ENCODE results near the gene SNX13.
"Not testable (repeated sequence)": the region's sequence is repeated elsewhere in the genome, so short reads cannot be mapped to it uniquely, and the experiment has no call there.

Gene SNX13

DNA sequence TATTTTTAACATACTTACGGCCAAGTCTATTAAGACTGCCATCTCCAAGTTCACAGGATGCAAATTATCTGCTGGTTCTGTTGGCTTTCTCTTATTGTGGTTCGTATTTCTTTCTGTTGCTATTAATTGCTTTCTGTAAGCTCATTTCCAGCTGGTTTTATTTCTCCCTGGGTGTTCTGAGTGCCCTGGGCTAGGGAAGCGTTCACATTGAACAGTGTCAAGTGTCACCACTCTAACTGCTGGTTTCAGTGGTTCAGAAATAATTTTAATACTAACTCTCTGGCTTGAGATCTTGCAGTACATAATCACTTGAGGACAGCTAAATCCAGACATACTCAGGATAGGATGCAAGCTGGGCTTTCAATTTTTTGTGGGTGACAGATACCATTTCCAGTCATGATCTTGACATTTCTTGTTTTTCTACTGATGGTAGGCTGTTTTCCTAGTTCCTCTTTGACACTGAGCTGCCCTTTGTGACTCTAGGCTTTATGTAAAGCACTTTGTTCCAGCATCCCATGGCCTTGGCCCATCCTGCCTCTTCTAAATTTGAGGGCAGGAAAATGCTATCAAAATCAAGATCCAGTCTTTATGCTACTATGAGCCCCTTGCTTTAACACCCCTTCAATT is 117.6 kb downstream of the SNX13 start:
- H3K36me3 Mint-ChIP-seq (ENCODE audit: low read depth), result peaks cover 55% of the 10 kb centered on the region
- no peaks in the 10 kb centered on the region for H3K4me1 Mint-ChIP-seq (ENCODE audit: low read depth)
- no peak overlapping the region for H3K4me3 Mint-ChIP-seq
- no peak overlapping the region for H3K27ac Mint-ChIP-seq
- no peaks in the 10 kb centered on the region for H3K27me3 Mint-ChIP-seq
- H3K9me3 Mint-ChIP-seq, result no peaks in the 10 kb centered on the region

DNA sequence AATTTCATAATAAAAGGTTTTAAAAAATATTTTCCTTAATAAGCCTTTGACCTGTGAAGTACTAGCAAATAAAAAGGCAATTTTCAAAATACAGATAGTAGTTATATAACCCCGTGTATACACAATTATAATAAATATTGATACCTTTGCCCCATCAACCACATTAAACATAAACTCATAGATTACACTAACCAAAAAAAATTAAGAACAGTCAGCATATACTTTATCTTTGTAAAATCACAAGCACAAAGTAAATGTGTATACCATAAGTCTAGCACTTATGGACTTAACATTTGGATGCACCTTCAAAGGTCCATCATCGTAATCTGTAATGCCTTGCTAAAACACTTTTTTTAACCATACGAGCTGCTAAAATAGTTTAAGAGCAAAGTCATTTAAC is 123.4 kb downstream of the SNX13 start:
- Mint-ChIP-seq H3K27ac (no peak overlapping the region), H3K4me1 (ENCODE audit: low read depth) (no peaks in the 10 kb centered on the region), H3K36me3 (ENCODE audit: low read depth) (peaks cover 58% of the 10 kb centered on the region), H3K27me3 (no peaks in the 10 kb centered on the region), H3K9me3 (peaks cover 9% of the 10 kb centered on the region), H3K4me3 (no peak overlapping the region)

DNA sequence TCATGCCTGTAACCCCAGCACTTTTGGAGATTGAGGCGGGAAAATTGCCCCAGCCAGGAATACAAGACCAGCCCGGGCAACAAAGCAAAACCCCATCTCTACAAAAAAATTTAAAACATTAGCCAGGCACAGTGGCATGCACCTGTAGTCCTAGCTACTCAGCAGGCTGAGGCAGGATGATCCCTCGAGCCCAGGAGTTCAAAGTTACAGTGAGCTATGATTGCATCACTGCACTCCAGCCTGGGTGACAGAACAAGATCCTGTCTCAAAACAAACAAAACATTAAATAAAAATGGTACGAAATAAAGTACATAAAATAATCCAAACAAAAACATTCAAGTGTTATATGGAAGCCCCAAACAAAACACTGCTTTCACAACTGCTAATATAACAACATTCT is 125.0 kb downstream of the SNX13 start:
- H3K4me3 Mint-ChIP-seq, result no peak overlapping the region
- peaks cover 63% of the 10 kb centered on the region for H3K36me3 Mint-ChIP-seq (ENCODE audit: low read depth)
- H3K4me1 Mint-ChIP-seq (ENCODE audit: low read depth), result no peaks in the 10 kb centered on the region
- H3K9me3 Mint-ChIP-seq, result peaks cover 17% of the 10 kb centered on the region
- H3K27ac Mint-ChIP-seq, result no peak overlapping the region
- no peaks in the 10 kb centered on the region for H3K27me3 Mint-ChIP-seq

DNA sequence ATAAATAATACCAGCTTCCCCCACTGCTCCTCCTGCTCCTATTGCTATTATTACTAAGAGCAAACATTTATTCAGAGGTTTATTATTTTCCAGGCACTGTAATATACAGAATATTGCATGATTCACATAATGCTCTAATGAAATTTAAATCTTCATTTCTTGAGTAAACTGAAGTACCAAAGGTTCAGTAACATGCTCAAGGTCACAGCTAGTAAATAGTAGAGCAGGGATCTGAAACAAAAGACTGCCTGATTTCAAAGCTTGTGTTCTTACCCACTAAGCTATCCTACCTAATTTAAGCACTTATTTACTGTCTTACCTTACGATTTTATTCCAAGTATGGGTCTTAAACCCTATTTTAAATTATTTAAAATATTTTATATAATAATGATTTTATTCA is 126.2 kb downstream of the SNX13 start:
- H3K27ac Mint-ChIP-seq, result no peak overlapping the region
- H3K9me3 Mint-ChIP-seq, result peaks cover 17% of the 10 kb centered on the region

DNA sequence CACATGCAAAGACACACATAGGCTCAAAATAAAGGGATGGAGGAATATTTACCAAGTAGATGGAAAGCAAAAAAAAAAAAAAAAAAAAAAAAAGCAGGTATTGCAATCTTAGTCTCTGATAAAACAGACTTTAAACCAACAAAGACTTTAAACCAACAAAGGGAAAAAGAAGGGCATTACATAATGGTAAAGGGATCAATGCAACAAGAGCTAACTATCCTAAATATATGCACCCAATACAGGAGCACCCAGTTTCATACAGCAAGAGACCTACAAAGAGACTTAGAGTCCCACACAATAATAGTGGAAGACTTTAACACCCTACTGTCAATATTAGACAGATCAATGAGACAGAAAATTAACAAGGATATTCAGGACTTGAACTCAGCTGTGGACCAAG is 131.1 kb downstream of the SNX13 start:
- not testable (repeated sequence) for H3K27ac Mint-ChIP-seq; H3K4me3 Mint-ChIP-seq; H3K4me1 Mint-ChIP-seq (ENCODE audit: low read depth); H3K27me3 Mint-ChIP-seq
- peaks cover 17% of the 10 kb centered on the region for H3K9me3 Mint-ChIP-seq
- peaks cover 68% of the 10 kb centered on the region for H3K36me3 Mint-ChIP-seq (ENCODE audit: low read depth)

More for the DNA sequence above, 126.2 kb downstream of the SNX13 start:
- no peaks in the 10 kb centered on the region for H3K4me1 Mint-ChIP-seq (ENCODE audit: low read depth)
- H3K36me3 Mint-ChIP-seq (ENCODE audit: low read depth), result peaks cover 74% of the 10 kb centered on the region
- H3K4me3 Mint-ChIP-seq, result no peak overlapping the region
- H3K27me3 Mint-ChIP-seq, result no peaks in the 10 kb centered on the region

DNA sequence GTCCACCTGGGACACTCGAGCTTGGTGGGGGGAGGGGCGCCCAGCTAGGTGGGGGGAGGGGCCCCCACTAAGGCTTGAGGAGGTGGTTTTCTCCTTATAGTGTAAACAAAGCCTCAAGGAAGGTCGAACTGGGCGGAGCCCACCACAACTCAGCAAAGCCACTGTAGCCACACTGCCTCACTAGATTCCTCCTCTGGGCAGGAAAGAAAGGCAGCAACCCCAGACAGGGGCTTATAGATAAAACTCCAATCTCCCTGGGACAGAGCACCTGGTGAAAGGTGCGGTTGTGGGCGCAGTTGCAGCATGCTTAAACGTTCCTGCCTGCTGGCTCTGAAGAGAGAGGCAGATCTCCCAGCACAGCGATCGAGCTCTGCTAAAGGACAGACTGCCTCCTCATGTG is 133.1 kb downstream of the SNX13 start:
- Mint-ChIP-seq H3K36me3 (ENCODE audit: low read depth) (peaks cover 69% of the 10 kb centered on the region), H3K4me3 (no peak overlapping the region), H3K27ac (no peak overlapping the region), H3K4me1 (ENCODE audit: low read depth) (peaks cover 3% of the 10 kb centered on the region), H3K27me3 (no peaks in the 10 kb centered on the region), H3K9me3 (peaks cover 12% of the 10 kb centered on the region)

DNA sequence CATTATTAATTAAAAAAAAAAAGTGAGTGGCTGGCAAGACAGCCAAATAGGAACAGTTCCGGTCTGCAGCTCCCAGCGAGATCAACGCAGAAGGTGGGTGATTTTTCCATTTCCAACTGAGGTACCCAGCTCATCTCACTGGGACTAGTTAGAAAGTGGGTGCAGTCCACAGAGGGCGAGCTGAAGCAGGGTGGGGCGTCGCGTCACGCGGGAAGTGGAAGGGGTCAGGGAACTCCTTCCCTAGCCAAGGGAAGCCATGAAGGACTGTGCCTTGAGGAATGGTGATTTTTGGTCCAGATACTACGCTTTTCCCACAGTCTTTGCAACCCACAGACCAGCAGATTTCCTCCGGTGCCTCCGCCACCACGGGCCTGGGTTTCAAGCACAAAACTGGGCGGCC is 133.7 kb downstream of the SNX13 start:
- Mint-ChIP-seq H3K4me3 (no peak overlapping the region), H3K4me1 (ENCODE audit: low read depth) (peaks cover 3% of the 10 kb centered on the region), H3K27ac (no peak overlapping the region), H3K9me3 (peaks cover 6% of the 10 kb centered on the region), H3K27me3 (no peaks in the 10 kb centered on the region), H3K36me3 (ENCODE audit: low read depth) (peaks cover 68% of the 10 kb centered on the region)

DNA sequence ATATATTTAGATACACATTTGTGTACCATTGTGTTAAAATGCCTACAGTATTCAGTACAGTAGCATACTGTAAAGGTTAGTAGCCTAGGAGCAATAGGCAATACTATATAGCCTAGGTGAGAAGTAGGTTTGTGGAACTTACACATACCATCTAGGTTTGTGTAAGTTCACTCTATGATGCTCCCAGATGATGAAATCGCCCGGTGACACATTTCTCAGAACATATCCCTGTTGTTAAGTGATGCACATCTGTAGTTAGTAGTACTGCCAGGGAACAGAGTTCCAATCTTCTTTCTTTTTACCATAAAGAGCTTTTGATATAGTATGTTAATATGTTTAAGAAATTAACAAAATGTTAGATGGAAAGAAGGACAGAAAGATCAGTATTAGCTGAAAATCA is 138.2 kb downstream of the SNX13 start:
- no peaks in the 10 kb centered on the region for H3K27me3 Mint-ChIP-seq
- H3K4me1 Mint-ChIP-seq (ENCODE audit: low read depth), result no peaks in the 10 kb centered on the region
- H3K27ac Mint-ChIP-seq, result no peak overlapping the region
- H3K36me3 Mint-ChIP-seq (ENCODE audit: low read depth), result peaks cover 64% of the 10 kb centered on the region
- H3K9me3 Mint-ChIP-seq, result no peaks in the 10 kb centered on the region
- H3K4me3 Mint-ChIP-seq, result no peak overlapping the region

DNA sequence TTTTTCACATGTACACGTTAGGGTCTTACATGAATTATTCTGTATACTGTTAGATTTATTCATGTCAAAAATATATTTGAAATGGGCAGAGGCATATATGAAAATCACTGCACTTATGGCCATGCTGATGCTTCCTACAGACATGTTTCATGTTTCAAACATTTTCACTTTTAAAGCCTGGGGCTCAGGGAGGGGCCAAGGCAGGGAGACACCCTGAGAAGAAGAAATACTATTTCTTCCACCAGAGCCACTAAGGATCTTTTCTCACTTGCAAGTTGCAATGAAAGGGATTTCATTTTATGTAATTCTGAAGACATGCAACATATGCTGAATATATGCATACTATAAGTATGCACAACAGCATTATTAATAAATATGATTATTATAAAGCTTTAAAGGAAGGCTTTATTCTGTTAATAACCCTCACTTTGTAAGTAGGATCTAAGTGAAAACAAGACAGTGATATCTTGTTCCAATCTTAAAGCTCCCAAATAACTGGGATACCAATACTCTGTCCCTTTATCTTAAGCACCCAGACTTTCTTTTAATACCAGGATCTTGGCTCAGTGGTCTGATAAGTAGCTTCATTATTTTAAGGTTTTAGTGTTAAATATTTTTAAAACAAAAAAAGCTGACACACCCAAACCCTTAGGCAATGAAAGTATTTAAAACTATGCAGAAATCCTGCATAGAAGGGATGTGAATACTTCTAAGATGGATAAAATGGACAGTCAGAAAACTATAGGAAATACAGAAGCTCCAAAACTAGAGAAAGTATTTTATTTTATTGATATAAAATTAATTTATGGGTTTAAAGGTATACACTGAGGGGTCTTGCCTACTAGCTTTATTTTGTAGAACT is 148.0 kb downstream of the SNX13 start:
- Mint-ChIP-seq H3K36me3 (ENCODE audit: low read depth) (peaks cover 30% of the 10 kb centered on the region), H3K4me1 (ENCODE audit: low read depth) (no peaks in the 10 kb centered on the region), H3K4me3 (no peak overlapping the region), H3K27ac (no peak overlapping the region), H3K9me3 (no peaks in the 10 kb centered on the region), H3K27me3 (no peaks in the 10 kb centered on the region)

DNA sequence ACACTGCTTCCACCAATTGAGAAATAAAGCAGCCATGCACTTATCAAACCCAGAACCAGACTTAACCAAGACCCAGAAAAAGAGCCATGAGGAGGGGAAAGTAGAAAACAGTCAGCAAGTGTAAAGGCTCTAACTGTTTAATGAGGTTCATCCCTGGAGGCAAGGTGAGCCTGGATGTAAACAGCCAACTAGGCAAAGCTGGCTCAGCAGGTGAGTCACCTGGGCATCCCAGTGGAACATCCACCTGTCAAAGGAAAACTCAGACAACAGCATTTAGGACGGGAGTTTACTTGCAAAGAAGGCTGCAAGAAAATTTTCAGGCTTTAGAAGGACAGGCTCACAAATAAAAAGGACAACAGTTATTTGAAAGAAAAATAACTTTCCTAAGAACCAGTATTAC is 153.0 kb downstream of the SNX13 start:
- H3K27ac Mint-ChIP-seq, result no peak overlapping the region
- no peaks in the 10 kb centered on the region for H3K4me1 Mint-ChIP-seq (ENCODE audit: low read depth)

DNA sequence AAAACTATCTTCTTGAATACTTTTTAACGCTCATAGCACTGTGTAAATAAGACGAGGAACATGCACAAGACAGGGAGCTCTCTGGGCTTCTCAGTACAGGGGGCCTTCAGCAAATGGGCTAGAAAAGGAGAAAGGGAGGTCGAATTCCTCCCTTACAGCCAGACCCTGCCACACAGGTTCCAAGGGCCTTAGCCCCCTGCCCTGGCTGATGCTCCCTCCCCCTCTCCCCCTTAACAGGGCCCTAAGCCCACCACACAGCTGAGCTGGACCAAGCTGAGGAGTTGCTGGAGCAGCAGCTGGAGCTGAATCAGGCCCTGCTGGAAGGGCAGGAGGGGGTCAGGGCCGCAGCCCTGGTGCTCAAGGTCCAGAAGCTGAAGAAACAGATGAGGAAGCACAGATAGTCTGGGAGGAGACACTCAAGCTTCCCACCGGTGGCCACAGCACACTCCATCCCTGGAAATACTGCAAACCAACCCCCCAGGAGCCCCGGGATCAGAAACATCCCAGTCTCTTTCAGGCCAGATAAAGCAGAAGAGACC is 153.9 kb downstream of the SNX13 start:
- Mint-ChIP-seq H3K27ac (no peak overlapping the region), H3K9me3 (no peaks in the 10 kb centered on the region), H3K36me3 (ENCODE audit: low read depth) (peaks cover 4% of the 10 kb centered on the region), H3K27me3 (no peaks in the 10 kb centered on the region), H3K4me1 (ENCODE audit: low read depth) (no peaks in the 10 kb centered on the region), H3K4me3 (no peak overlapping the region)

More for the DNA sequence above, 153.0 kb downstream of the SNX13 start:
- H3K27me3 Mint-ChIP-seq, result no peaks in the 10 kb centered on the region
- H3K36me3 Mint-ChIP-seq (ENCODE audit: low read depth), result peaks cover 4% of the 10 kb centered on the region
- H3K4me3 Mint-ChIP-seq, result no peak overlapping the region
- no peaks in the 10 kb centered on the region for H3K9me3 Mint-ChIP-seq

DNA sequence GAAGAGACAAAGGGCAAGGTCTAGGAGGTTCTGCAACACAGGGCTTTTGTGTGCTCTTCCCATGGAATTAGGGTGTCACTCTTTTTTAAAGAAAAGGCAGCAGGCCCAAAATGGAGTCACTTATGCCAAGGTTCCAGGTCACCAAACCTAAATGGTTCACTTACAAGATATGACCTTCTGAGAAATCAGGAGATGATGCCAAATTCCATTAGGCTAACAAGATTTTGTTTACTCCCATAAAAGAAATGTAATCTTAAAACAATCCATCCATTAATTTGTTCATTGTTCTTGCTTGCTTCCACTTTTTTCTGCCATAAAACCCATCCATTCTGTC is 158.1 kb downstream of the SNX13 start:
- Mint-ChIP-seq H3K4me1 (ENCODE audit: low read depth) (no peaks in the 10 kb centered on the region), H3K27me3 (no peaks in the 10 kb centered on the region), H3K27ac (no peak overlapping the region), H3K36me3 (ENCODE audit: low read depth) (no peaks in the 10 kb centered on the region), H3K4me3 (no peak overlapping the region), H3K9me3 (no peaks in the 10 kb centered on the region)

DNA sequence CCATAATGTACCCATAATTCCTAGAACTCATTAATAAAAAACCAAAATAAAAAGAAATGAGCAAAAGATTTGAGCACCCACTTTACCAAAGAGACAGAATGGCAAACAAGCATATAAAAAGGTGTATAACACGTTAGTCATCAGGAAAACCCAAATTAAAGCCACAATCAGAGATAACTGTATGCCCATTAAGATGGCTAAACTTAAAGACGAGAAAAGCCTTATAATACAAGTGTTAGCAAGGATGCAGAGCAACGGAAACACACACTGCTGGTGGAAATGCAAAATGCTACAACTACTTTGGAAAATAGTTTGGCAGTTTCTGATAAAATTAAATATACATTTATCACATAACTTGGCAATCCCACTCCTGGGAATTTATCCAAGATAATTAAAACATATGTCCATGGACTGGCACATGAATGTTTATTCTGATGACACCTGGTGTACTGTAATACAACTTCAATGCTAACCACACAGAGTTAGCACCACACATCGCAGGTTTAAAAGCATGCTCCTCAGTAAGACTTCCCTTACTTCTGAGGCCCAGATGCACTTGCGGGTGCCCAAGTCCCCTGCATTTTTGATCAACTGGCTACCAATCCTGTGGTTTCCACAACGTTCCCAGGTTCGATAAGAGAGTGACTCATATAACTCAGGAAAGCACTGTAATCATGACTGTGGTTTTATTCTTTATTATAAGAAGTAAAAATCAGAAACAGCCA is 158.6 kb downstream of the SNX13 start:
- H3K36me3 Mint-ChIP-seq (ENCODE audit: low read depth), result no peaks in the 10 kb centered on the region
- H3K27me3 Mint-ChIP-seq, result no peaks in the 10 kb centered on the region
- no peak overlapping the region for H3K4me3 Mint-ChIP-seq
- no peaks in the 10 kb centered on the region for H3K9me3 Mint-ChIP-seq
- H3K27ac Mint-ChIP-seq, result no peak overlapping the region
- H3K4me1 Mint-ChIP-seq (ENCODE audit: low read depth), result no peaks in the 10 kb centered on the region

DNA sequence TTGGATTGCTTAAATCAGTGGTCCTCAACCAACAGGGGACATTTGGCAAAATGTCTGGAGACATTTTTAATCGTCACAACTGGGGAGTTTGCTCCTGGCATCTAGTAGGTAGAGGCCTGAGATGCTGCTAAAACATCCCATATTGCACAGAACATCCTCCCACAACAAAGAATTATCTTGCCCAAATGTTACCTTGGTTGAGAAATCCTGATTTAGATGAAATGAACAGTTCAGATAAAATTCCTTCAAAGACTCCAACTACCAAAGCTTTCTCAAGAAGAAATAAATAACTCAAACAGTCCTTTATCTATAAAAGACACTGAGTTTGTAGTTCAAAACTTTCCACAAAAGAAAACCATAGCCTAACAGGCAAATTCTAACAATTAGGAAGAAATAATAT is 160.9 kb downstream of the SNX13 start:
- Mint-ChIP-seq H3K4me3 (no peak overlapping the region), H3K4me1 (ENCODE audit: low read depth) (no peaks in the 10 kb centered on the region), H3K27ac (no peak overlapping the region), H3K9me3 (no peaks in the 10 kb centered on the region), H3K27me3 (no peaks in the 10 kb centered on the region), H3K36me3 (ENCODE audit: low read depth) (no peaks in the 10 kb centered on the region)

DNA sequence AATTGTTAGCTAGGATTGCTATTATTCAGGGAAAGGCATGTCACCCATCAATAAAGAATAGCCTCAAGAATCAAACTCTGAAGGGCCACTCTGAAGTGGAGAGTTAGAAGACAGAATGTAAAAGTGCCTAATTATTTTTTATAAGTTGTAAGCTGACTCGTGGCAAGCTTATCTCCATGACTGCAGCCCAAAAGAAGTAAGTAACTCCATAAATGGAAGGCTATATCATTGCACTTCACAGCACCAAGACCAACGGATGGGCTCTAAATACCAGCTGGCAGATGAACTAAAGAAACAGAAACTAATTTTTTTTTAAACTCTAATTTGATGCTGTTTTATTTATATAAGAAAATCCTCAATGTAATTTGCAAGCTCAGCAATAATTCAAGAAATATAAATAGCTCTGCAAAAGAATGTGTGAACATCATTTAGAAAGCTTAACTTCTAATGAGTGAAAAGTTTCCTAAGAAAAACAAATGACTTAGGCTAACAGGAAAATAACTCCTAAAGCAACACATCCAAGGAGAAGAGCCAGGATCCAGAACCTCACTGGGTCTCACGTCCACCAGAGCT is 165.5 kb downstream of the SNX13 start:
- no peak overlapping the region for H3K27ac Mint-ChIP-seq
- no peaks in the 10 kb centered on the region for H3K9me3 Mint-ChIP-seq
- no peaks in the 10 kb centered on the region for H3K36me3 Mint-ChIP-seq (ENCODE audit: low read depth)
- H3K27me3 Mint-ChIP-seq, result no peaks in the 10 kb centered on the region
- peaks cover 6% of the 10 kb centered on the region for H3K4me1 Mint-ChIP-seq (ENCODE audit: low read depth)
- no peak overlapping the region for H3K4me3 Mint-ChIP-seq

Measured in stimulated activated naive CD8-positive, alpha-beta T cell treated with anti-CD3 and anti-CD28 coated beads, Interleukin-15, Interleukin-2, amounts not matched to agents 100 ng/mL and 50 ng/mL, for 24 hours (primary cell).